IMR-90 (cell line): ENCODE data around the gene LAMA2. TPM values are rescaled to one million over a fixed set of nuclear protein-coding genes. Genes with fewer than 3 reads are reported as not detected.

Experiments used
- ATAC-seq: fragments of 200-7000 bp; cut with Tn5 transposase; 2 replicates; pipeline ENCODE4 v1.9.1; 2020; ENCODE audit warnings: low read depth, mild to moderate bottlenecking, moderate library complexity
- BruUV-seq: library from RNA; stranded (reverse); fragments of 400-500 nt; replicated peaks from 2 replicates; lab custom pipeline; 2021; lab: Mats Ljungman, UMichigan
- CTCF ChIA-PET: fragments of 300-600 bp; formaldehyde crosslinking; extraction: SDS; loops from one replicate; lab custom pipeline; 2021; ENCODE audit warnings: antibody characterized with exemption; lab: Yijun Ruan, JAX
- POLR2A ChIA-PET: fragments of 300-600 bp; sonication (Branson Sonifier 250); formaldehyde crosslinking; loops from one replicate; lab custom pipeline; 2022; ENCODE audit warnings: antibody characterized with exemption; ENCODE audit not compliant: unreplicated experiment; lab: Charles Lee
- DNase-seq: peaks from one replicate; pipeline ENCODE4 v3.0.0; 2013
- H2AFZ ChIP-seq: replicated peaks from 2 replicates; pipeline ENCODE3; 2013; ENCODE audit warnings: low read length, mild to moderate bottlenecking; ENCODE audit not compliant: poor library complexity
- H2AK5ac ChIP-seq: 2 replicates; pipeline ENCODE4 v1.6.1; 2013; ENCODE audit warnings: low read depth, low read length, inconsistent platforms
- H2AK9ac ChIP-seq: replicated peaks from 2 replicates; pipeline ENCODE3; 2013; ENCODE audit warnings: mild to moderate bottlenecking, low read depth, low read length, moderate library complexity; ENCODE audit not compliant: poor library complexity
- H2BK120ac ChIP-seq: 2 replicates; pipeline ENCODE4 v1.6.1; 2013; ENCODE audit warnings: low read depth, low read length, inconsistent platforms
- H2BK15ac ChIP-seq: 3 replicates; pipeline ENCODE4 v1.6.1; 2013; ENCODE audit warnings: low read depth, low read length, inconsistent platforms
- H2BK20ac ChIP-seq: 2 replicates; pipeline ENCODE4 v1.6.1; 2013; ENCODE audit warnings: low read depth, mild to moderate bottlenecking, inconsistent platforms, low read length, moderate library complexity
- H2BK5ac ChIP-seq: 2 replicates; pipeline ENCODE4 v1.6.1; 2013; ENCODE audit warnings: mild to moderate bottlenecking, low read depth, low read length, inconsistent platforms; ENCODE audit not compliant: poor library complexity, severe bottlenecking
- H3K14ac ChIP-seq: replicated peaks from 2 replicates; pipeline ENCODE4 v1.6.1; 2013; ENCODE audit warnings: low read depth, low read length, inconsistent platforms
- H3K18ac ChIP-seq: 2 replicates; pipeline ENCODE4 v1.6.1; 2013; ENCODE audit warnings: low read depth, low read length, control low read depth
- H3K23ac ChIP-seq: 2 replicates; pipeline ENCODE4 v1.6.1; 2013; ENCODE audit warnings: low read depth, low read length, inconsistent platforms
- H3K27ac ChIP-seq: 2 replicates; pipeline ENCODE4 v1.5.1; 2013; ENCODE audit warnings: mild to moderate bottlenecking, control low read depth, low read length; ENCODE audit not compliant: insufficient read depth
- H3K27me3 ChIP-seq: 2 replicates; pipeline ENCODE4 v1.6.1; 2013; ENCODE audit warnings: low read length; ENCODE audit not compliant: control insufficient read depth, insufficient read depth
- H3K36me3 ChIP-seq: 2 replicates; pipeline ENCODE4 v1.6.1; 2013; ENCODE audit warnings: low read length, mixed read lengths; ENCODE audit not compliant: control insufficient read depth, insufficient read depth
- H3K4ac ChIP-seq: 2 replicates; pipeline ENCODE4 v1.6.1; 2013; ENCODE audit warnings: low read depth, low read length, inconsistent platforms
- H3K4me1 ChIP-seq: 2 replicates; pipeline ENCODE4 v1.6.1; 2013; ENCODE audit warnings: low read length, mixed read lengths; ENCODE audit not compliant: control insufficient read depth, insufficient read depth
- H3K4me2 ChIP-seq: 2 replicates; pipeline ENCODE4 v1.6.1; 2013; ENCODE audit warnings: low read depth, mild to moderate bottlenecking, control low read depth, low read length, moderate library complexity
- H3K4me3 ChIP-seq: 2 replicates; pipeline ENCODE4 v1.5.1; 2013; ENCODE audit warnings: low read depth, mild to moderate bottlenecking, control low read depth, low read length, moderate library complexity; ENCODE audit not compliant: insufficient read depth
- H3K56ac ChIP-seq: 2 replicates; pipeline ENCODE4 v1.6.1; 2013; ENCODE audit warnings: low read length, inconsistent platforms; ENCODE audit not compliant: insufficient read depth; ENCODE audit errors: extremely low read depth
- H3K79me1 ChIP-seq, 2 experiments: 2 replicates each; pipeline ENCODE4 v1.6.1; 2013; ENCODE audit warnings: low read length in 2 of 2, inconsistent platforms in 1 of 2, low read depth in 1 of 2
- H3K9ac ChIP-seq: 2 replicates; pipeline ENCODE4 v1.6.1; 2013; ENCODE audit warnings: low read depth, low read length, control low read depth
- H3K9me1 ChIP-seq: 2 replicates; pipeline ENCODE4 v1.6.1; 2013; ENCODE audit warnings: low read length, inconsistent platforms; ENCODE audit not compliant: insufficient read depth
- H3K9me3 ChIP-seq: 2 replicates; pipeline ENCODE4 v1.6.1; 2013; ENCODE audit warnings: low read length; ENCODE audit not compliant: control insufficient read depth, insufficient read depth
- H4K20me1 ChIP-seq: 2 replicates; pipeline ENCODE4 v1.6.1; 2013; ENCODE audit warnings: low read length, inconsistent platforms; ENCODE audit not compliant: insufficient read depth
- H4K5ac ChIP-seq: 2 replicates; pipeline ENCODE4 v1.6.1; 2013; ENCODE audit warnings: mild to moderate bottlenecking, low read depth, low read length, control low read depth
- H4K8ac ChIP-seq, 2 experiments: 2 replicates each; pipeline ENCODE4 v1.6.1; 2013; ENCODE audit warnings: low read depth in 2 of 2, low read length in 2 of 2, control low read depth in 1 of 2, inconsistent platforms in 1 of 2
- H4K91ac ChIP-seq: 2 replicates; pipeline ENCODE4 v1.6.1; 2013; ENCODE audit warnings: low read depth, low read length, inconsistent platforms; ENCODE audit not compliant: insufficient read depth
- BHLHE40 ChIP-seq: fragments of 150-350 bp; IDR thresholded peaks from 2 replicates; pipeline ENCODE4 v1.6.1; 2016; ENCODE audit warnings: mild to moderate bottlenecking, low read depth, low read length
- CEBPB ChIP-seq: IDR thresholded peaks from 2 replicates; pipeline ENCODE4 v1.6.1; 2012; ENCODE audit warnings: low read depth, low read length, improper control_type of control experiment
- WGBS, 2 experiments: methylation state at CpG; one replicate each; pipeline versions ENCODE4 v1.1.5 to v1.1.7; 2013; ENCODE audit warnings: missing lambda C conversion rate in 2 of 2; ENCODE audit not compliant: insufficient read length in 1 of 2; ENCODE audit errors: extremely low coverage in 2 of 2; 5-methylcytosine and 5-hydroxymethylcytosine counted together
- dilution Hi-C: fragments of 300-500 bp; cut with HindIII; formaldehyde crosslinking; loops from one replicate; pipeline ENCODE4 v1.14.3; 2018; ENCODE audit warnings: low sequenced_read_pairs; ENCODE audit not compliant: unreplicated experiment
- in situ Hi-C: fragments of 300-500 bp; cut with MboI; formaldehyde crosslinking; loops from 3 replicates; pipeline ENCODE4 v1.14.3; 2019; ENCODE audit warnings: low sequenced_read_pairs, inconsistent platforms, mixed read lengths
- intact Hi-C: fragments of 100-400 bp; cut with micrococcal nuclease; formaldehyde crosslinking; loops from 2 replicates; pipeline ENCODE4 v1.10.0; 2022
- polyA plus RNA-seq, 3 experiments: library from polyadenylated mRNA; depleted of rRNA; stranded (reverse); fragments of >200 nt; gene quantifications; 2 replicates each; pipeline ENCODE4 v1.2.3, GENCODE V29; 2012; ENCODE audit warnings: low replicate concordance in 1 of 3
- total RNA-seq: library from RNA; depleted of rRNA; stranded (reverse); fragments of >200 nt; gene quantifications from 2 replicates; pipeline ENCODE4 v1.2.3, GENCODE V29; 2012

Gene LAMA2
- total and polyA plus RNA-seq, 2 of the 4 experiments (the other 2 are of a cell fraction) = 9.9 to 13.3 TPM

- H3K27ac ChIP-seq = no peak overlapping the region
- H3K56ac ChIP-seq = no peak overlapping the region
- no TSS peak for BruUV-seq
- H4K20me1 ChIP-seq = no peaks in the 10 kb centered on the region
- peak overlapping the region; percentile 57; the same call in 1 of the 2 replicates for H3K14ac ChIP-seq
- H3K79me1 ChIP-seq = no peaks in the 10 kb centered on the region
- peak overlapping the region; percentile 82 for H2BK5ac ChIP-seq
- H3K9me3 ChIP-seq = no peaks in the 10 kb centered on the region
- H3K9ac ChIP-seq = no peak overlapping the region
- H2AK5ac ChIP-seq = peak overlapping the region; percentile 77; the same call in 1 of the 2 replicates
- peak; percentile 59 for TF ChIP-seq CEBPB
- TF ChIP-seq BHLHE40 = no peak
- peak overlapping the region; percentile 71 for H2BK120ac ChIP-seq
- H2BK20ac ChIP-seq = peak overlapping the region; percentile 83
- peak overlapping the region; percentile 35; the same call in 1 of the 3 replicates for H2BK15ac ChIP-seq
- in situ Hi-C loops (no loop called here), intact Hi-C loops (no loop called here), dilution Hi-C loops (no loop called here)
- peak overlapping the region; percentile 35; the same call in 1 of the 2 replicates for H4K5ac ChIP-seq
- ChIA-PET CTCF (interaction anchor here (0.7 kb wide), 1 partner anchor 244 kb away, joined by 3 read pairs; no protein-coding TSS in a partner anchor), POLR2A (no interaction called here)
- 0 out of 2 replicates have a peak overlapping the region, but pooled peaks have one; percentile 8 for H4K91ac ChIP-seq
- no peaks in the 10 kb centered on the region for H3K27me3 ChIP-seq
- peak overlapping the region; percentile 54; the same call in 1 of the 2 replicates for H3K23ac ChIP-seq
- no peak overlapping the region for H2AFZ ChIP-seq
- H3K18ac ChIP-seq = peak overlapping the region; percentile 45; the same call in 1 of the 2 replicates
- H3K9me1 ChIP-seq = peaks cover 5% of the 10 kb centered on the region; the same call in 1 of the 2 replicates
- H3K4ac ChIP-seq = peak overlapping the region; percentile 61
- H3K36me3 ChIP-seq = no peaks in the 10 kb centered on the region
- 0 out of 2 replicates have a peak, but pooled peaks have one; percentile 13 for ATAC-seq
- peak overlapping the region; percentile 56 to 76; a peak in 2 of 4 replicates for H4K8ac ChIP-seq
- no peak overlapping the region for H2AK9ac ChIP-seq
- H3K4me3 ChIP-seq = no peak overlapping the region
- no CpG with 5 or more reads among the region's 2 CpGs for WGBS, 2 experiments
- peaks cover 2% of the 10 kb centered on the region; the same call in 1 of the 2 replicates for H3K4me1 ChIP-seq
- no peak overlapping the region for H3K4me2 ChIP-seq
- peak; percentile 56 for DNase-seq
Measured at GRCh38 chr6:129342243-129342642, 459.3 kb downstream of the LAMA2 start.
